Measurements from ENCODE around the gene BMP7.

DNA sequence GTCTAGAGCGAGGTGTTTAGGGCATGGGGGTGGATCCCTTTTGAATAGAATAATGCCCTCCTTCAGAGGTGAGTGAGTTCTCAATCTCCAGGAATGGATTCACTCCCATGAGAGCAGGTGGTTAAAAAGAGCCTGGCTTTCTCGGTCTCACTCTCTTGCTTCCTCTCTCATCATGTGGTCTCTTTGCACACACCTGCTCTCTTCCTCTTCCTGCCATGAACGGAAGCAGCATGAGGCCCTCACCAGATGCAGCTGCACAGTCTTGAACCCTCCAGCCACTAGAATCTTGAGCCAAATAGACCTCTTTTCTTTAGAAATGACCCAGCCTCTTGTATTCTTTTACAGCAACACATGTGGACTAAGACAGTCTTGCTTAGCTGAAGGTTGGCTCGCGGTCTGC is 119.3 kb downstream of the BMP7 start:
- TF ChIP-seq ZNF24 (tag by site-specific recombination; IDR thresholded peaks at IDR 0.05) (no peak), ZNF274 (IDR thresholded peaks at IDR 0.05; ENCODE audit: low read length) (no peak), ZNF274 (tag by site-specific recombination; IDR thresholded peaks at IDR 0.05; ENCODE audit: borderline replicate concordance) (no peak), GLIS2 (tag by site-specific recombination; IDR thresholded peaks at IDR 0.05) (no peak)
- TF ChIP-seq, protein P1, sequence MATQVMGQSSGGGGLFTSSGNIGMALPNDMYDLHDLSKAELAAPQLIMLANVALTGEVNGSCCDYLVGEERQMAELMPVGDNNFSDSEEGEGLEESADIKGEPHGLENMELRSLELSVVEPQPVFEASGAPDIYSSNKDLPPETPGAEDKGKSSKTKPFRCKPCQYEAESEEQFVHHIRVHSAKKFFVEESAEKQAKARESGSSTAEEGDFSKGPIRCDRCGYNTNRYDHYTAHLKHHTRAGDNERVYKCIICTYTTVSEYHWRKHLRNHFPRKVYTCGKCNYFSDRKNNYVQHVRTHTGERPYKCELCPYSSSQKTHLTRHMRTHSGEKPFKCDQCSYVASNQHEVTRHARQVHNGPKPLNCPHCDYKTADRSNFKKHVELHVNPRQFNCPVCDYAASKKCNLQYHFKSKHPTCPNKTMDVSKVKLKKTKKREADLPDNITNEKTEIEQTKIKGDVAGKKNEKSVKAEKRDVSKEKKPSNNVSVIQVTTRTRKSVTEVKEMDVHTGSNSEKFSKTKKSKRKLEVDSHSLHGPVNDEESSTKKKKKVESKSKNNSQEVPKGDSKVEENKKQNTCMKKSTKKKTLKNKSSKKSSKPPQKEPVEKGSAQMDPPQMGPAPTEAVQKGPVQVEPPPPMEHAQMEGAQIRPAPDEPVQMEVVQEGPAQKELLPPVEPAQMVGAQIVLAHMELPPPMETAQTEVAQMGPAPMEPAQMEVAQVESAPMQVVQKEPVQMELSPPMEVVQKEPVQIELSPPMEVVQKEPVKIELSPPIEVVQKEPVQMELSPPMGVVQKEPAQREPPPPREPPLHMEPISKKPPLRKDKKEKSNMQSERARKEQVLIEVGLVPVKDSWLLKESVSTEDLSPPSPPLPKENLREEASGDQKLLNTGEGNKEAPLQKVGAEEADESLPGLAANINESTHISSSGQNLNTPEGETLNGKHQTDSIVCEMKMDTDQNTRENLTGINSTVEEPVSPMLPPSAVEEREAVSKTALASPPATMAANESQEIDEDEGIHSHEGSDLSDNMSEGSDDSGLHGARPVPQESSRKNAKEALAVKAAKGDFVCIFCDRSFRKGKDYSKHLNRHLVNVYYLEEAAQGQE (tag by site-specific recombination; IDR thresholded peaks at IDR 0.05): no peak
- TF ChIP-seq, protein P2, sequence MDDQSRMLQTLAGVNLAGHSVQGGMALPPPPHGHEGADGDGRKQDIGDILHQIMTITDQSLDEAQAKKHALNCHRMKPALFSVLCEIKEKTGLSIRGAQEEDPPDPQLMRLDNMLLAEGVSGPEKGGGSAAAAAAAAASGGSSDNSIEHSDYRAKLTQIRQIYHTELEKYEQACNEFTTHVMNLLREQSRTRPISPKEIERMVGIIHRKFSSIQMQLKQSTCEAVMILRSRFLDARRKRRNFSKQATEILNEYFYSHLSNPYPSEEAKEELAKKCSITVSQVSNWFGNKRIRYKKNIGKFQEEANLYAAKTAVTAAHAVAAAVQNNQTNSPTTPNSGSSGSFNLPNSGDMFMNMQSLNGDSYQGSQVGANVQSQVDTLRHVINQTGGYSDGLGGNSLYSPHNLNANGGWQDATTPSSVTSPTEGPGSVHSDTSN (CRISPR knock-in tag; IDR thresholded peaks at IDR 0.05): no peak
